Astrocyte (in vitro differentiated cells and primary cell): ENCODE data around the gene INPP4B.

Experiments used
- CTCF ChIP-seq: IDR thresholded peaks from 2 replicates; pipeline ENCODE4 v1.5.1; 2011; ENCODE audit warnings: low read depth, mild to moderate bottlenecking, inconsistent platforms, low read length, moderate library complexity; ENCODE audit not compliant: insufficient read depth
- EZH2 ChIP-seq: IDR thresholded peaks from 2 replicates; pipeline ENCODE4 v1.6.1; 2012; ENCODE audit warnings: mild to moderate bottlenecking, low read length, inconsistent platforms; ENCODE audit not compliant: insufficient read depth

DNA sequence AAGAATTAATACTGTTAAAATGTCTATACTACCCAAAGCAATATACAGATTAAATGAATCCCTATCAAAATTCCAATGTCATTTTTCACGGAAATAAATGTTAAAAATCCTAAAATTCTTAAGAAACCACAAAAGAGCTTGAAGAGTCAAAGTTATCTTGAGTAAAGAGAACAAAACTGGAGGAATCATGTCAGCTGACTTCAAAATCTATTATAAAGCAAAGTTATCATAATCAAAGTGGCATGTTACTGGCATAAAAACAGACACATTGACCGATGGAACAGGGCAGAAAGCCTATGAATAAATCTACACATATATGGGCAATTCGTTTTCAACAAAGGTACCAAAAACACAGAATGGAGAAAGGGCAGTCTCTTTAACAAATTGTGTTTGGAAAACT is 579.0 kb downstream of the INPP4B start:
- TF ChIP-seq CTCF (no peak), EZH2 (no peak)
